Peyer's patch (tissue), 4 donors: ENCODE results near the gene ARMC2.

Source experiments
- POLR2A ChIP-seq, 2 donors: fragments of 450-650 bp; IDR thresholded peaks; one replicate each; pipeline ENCODE4 v1.5.1; 2017; ENCODE audit warnings: antibody characterized with exemption in 2 of 2, mild to moderate bottlenecking in 2 of 2, moderate library complexity in 2 of 2
- TF ChIP-seq, protein P1 (sequence below), 6 experiments: fragments of 450-650 bp in 4 of 6; fragments of 200-600 bp in 2 of 6; sonication (generic) in 1 of 6; IDR thresholded peaks; one replicate each; pipeline ENCODE4 v1.5.1; 2017 to 2019; ENCODE audit warnings: antibody characterized with exemption in 6 of 6, mild to moderate bottlenecking in 3 of 6, moderate library complexity in 1 of 6

GRCh38 chr6:109015176-109015575 is 167.0 kb downstream of the ARMC2 start:
- TF ChIP-seq, protein P1, sequence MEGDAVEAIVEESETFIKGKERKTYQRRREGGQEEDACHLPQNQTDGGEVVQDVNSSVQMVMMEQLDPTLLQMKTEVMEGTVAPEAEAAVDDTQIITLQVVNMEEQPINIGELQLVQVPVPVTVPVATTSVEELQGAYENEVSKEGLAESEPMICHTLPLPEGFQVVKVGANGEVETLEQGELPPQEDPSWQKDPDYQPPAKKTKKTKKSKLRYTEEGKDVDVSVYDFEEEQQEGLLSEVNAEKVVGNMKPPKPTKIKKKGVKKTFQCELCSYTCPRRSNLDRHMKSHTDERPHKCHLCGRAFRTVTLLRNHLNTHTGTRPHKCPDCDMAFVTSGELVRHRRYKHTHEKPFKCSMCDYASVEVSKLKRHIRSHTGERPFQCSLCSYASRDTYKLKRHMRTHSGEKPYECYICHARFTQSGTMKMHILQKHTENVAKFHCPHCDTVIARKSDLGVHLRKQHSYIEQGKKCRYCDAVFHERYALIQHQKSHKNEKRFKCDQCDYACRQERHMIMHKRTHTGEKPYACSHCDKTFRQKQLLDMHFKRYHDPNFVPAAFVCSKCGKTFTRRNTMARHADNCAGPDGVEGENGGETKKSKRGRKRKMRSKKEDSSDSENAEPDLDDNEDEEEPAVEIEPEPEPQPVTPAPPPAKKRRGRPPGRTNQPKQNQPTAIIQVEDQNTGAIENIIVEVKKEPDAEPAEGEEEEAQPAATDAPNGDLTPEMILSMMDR (IDR thresholded peaks at IDR 0.05) = no peak
- no peak for TF ChIP-seq POLR2A (IDR thresholded peaks at IDR 0.05)
